Body of pancreas (tissue), 4 donors: ENCODE data around the gene GAS5. TPM values are rescaled to one million over a fixed set of nuclear protein-coding genes. Genes with fewer than 3 reads are reported as not detected.

Experiments
- ATAC-seq: fragments of 150-250 bp; one replicate; pipeline ENCODE4 v1.9.1; 2016
- DNase-seq, 4 donors: peaks; one replicate each; pipeline ENCODE4 v3.0.0-alpha.2; 2019
- H3K27ac ChIP-seq, 4 donors: fragments of 200-600 bp; sonication (generic); 1 replicate in 3 of 4; 2 replicates in 1 of 4; pipeline versions ENCODE4 v1.5.1 to v1.6.1; 2016 to 2019; ENCODE audit warnings: mild to moderate bottlenecking in 1 of 4, mixed read lengths in 1 of 4, moderate library complexity in 1 of 4
- H3K27me3 ChIP-seq, 2 donors: fragments of 200-600 bp; sonication (generic); one replicate each; pipeline ENCODE4 v1.6.0; 2016; ENCODE audit warnings: mild to moderate bottlenecking in 1 of 2
- H3K36me3 ChIP-seq, 2 donors: fragments of 200-600 bp; sonication (generic); replicated peaks in 1 of 2; 2 replicates each; pipeline ENCODE4 v1.5.1; 2016; ENCODE audit warnings: low read depth in 2 of 2; ENCODE audit not compliant: insufficient read depth in 1 of 2
- H3K4me1 ChIP-seq: fragments of 200-600 bp; sonication (generic); one replicate; pipeline ENCODE4 v1.6.0; 2016
- H3K4me3 ChIP-seq, 2 donors: fragments of 200-600 bp; sonication (generic); 1 replicate in 1 of 2; 2 replicates in 1 of 2; pipeline ENCODE4 v1.5.1; 2016 to 2019
- H3K9me3 ChIP-seq, 3 donors: fragments of 200-600 bp; sonication (generic); 1 replicate in 2 of 3; 2 replicates in 1 of 3; pipeline ENCODE4 v1.5.1; 2016
- CTCF ChIP-seq, 7 experiments: fragments of 450-650 bp in 4 of 7; fragments of 200-600 bp in 3 of 7; sonication (generic) in 3 of 7; IDR thresholded peaks; one replicate each; pipeline ENCODE4 v1.5.1; 2016 to 2019; ENCODE audit warnings: antibody characterized with exemption in 7 of 7
- POLR2A ChIP-seq, 3 donors: fragments of 450-650 bp; IDR thresholded peaks; one replicate each; pipeline ENCODE4 v1.6.1; 2016; ENCODE audit warnings: antibody characterized with exemption in 3 of 3, mild to moderate bottlenecking in 2 of 3
- WGBS, 2 donors: methylation state at CpG; one replicate each; pipeline ENCODE4 v1.1.5; 2017; 5-methylcytosine and 5-hydroxymethylcytosine counted together
- intact Hi-C: fragments of 100-400 bp; cut with DNase I; formaldehyde crosslinking; loops from one replicate; pipeline ENCODE4 v1.15.1; 2023
- total RNA-seq, 2 donors: library from RNA; depleted of rRNA; stranded (reverse); fragments of >200 nt; gene quantifications; one replicate each; pipeline ENCODE4 v1.1.0, GENCODE V29; 2016

GAS5 gene
- total RNA-seq, 2 donors from 2014 or later = 413 to 570 TPM

DNA sequence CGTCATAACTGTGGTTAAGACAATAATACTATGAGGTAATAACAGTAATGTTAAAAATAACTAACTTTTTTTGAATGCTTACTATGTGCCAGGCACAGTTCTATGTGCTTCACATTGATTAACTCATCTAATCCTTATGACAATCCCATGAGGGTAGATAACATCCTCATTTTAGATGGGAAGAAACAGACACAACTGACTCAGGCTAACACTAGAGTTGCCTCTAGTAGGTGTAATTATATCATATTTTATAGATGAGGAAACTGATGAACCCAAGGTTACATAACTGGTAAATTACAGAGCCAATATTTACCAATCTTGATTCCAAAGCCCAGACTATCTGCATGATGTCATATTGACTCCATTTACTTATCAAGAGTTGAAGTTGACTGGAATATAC lies 25.8 kb upstream of the GAS5 start:
- no peaks in the 10 kb centered on the region for H3K9me3 ChIP-seq
- no peak for DNase-seq
- H3K4me1 ChIP-seq = peaks cover 10% of the 10 kb centered on the region
- no peak overlapping the region for H3K4me3 ChIP-seq
- no peak for ATAC-seq
- no peak overlapping the region for H3K27ac ChIP-seq
- 92 to 94% methylated on average over 1 of the region's 1 CpG for WGBS, 2 donors
- intact Hi-C loops = no loop called here
- H3K36me3 ChIP-seq = no peaks in the 10 kb centered on the region
- H3K27me3 ChIP-seq = no peaks in the 10 kb centered on the region
- TF ChIP-seq CTCF (IDR thresholded peaks at IDR 0.05) = no peak
- no peak for TF ChIP-seq POLR2A (IDR thresholded peaks at IDR 0.05)

DNA sequence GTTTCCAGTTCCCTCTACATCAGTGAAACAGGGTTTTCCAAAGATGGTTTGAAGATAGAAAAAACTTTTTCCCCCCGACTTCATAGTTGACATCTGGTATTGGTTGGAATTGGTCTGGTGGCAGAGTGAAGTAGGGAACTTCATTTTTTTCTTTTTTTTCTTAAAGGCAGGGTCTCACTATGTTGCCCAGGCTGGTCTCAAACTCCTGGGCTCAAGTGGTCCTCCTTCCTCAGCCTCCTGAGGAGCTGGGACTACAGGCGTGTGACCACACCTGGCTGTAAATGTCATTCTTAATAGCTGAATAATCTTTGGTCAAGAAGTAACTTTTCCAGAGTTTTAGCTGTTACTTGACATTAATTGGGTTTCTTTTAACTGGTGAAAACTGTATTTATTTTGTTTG lies 22.1 kb upstream of the GAS5 start:
- Histone ChIP-seq H3K27ac (no peak overlapping the region), H3K36me3 (no peaks in the 10 kb centered on the region), H3K4me1 (no peaks in the 10 kb centered on the region), H3K4me3 (no peak overlapping the region), H3K9me3 (no peaks in the 10 kb centered on the region), H3K27me3 (no peaks in the 10 kb centered on the region)
- 96% methylated on average over 2 of the region's 2 CpGs for WGBS, 2 donors
- intact Hi-C loops = no loop called here
- TF ChIP-seq POLR2A (IDR thresholded peaks at IDR 0.05) (no peak), CTCF (IDR thresholded peaks at IDR 0.05) (no peak)
- no peak for DNase-seq
- ATAC-seq = no peak

DNA sequence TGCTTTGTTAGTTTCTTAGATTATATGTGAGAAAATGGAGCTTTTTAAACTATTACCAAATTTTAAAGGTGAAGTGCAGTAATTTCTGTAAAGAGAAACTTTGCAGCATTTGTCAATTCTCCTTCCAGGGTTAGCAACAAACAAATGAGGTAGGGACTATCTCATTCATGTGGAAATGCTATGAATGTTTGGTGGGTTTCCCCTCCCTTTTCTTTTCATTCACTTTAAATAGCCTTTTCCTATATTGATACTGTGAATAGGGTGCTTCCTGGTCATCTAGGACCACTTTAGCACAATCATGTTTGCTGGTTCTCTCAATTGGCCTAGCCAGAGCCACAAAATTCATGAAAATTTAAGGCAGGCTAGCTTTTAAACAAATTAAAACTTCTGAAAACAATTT lies 21.0 kb upstream of the GAS5 start:
- DNase-seq (no peak), ATAC-seq (no peak)
- intact Hi-C loops = no loop called here
- H3K4me3 ChIP-seq = no peak overlapping the region
- H3K9me3 ChIP-seq = no peaks in the 10 kb centered on the region
- no peaks in the 10 kb centered on the region for H3K4me1 ChIP-seq
- TF ChIP-seq CTCF (IDR thresholded peaks at IDR 0.05) (no peak), POLR2A (IDR thresholded peaks at IDR 0.05) (no peak)
- H3K27me3 ChIP-seq = no peaks in the 10 kb centered on the region
- no peak overlapping the region for H3K27ac ChIP-seq
- no peaks in the 10 kb centered on the region for H3K36me3 ChIP-seq

DNA sequence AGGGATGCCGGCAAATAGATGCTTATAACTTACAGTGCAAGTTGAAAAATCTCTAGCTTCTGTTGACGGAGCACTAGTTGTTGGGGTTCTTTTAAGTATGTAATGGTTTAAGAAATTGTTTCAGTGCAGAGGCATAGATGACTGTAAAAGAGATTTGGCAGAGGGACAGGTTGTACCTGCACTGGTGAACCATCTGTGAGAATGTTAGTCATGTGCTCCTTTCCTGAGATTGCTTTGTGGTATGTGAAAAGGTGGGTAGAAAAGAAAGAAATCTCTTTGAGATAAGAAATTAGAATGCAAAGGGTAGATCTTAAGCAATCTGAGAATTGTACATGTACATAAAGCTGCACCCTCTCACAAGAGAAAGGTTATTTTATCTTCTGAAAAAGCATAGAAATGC lies 19.8 kb upstream of the GAS5 start:
- DNase-seq (no peak), ATAC-seq (no peak)
- WGBS, 2 donors = 95 to 98% methylated on average over 2 of the region's 2 CpGs

More for the DNA sequence above, 19.8 kb upstream of the GAS5 start:
- no peaks in the 10 kb centered on the region for H3K4me1 ChIP-seq
- H3K27me3 ChIP-seq = no peaks in the 10 kb centered on the region
- no peaks in the 10 kb centered on the region for H3K9me3 ChIP-seq
- H3K4me3 ChIP-seq = no peak overlapping the region
- TF ChIP-seq POLR2A (IDR thresholded peaks at IDR 0.05) (no peak), CTCF (IDR thresholded peaks at IDR 0.05) (no peak)
- intact Hi-C loops = no loop called here
- H3K36me3 ChIP-seq = no peaks in the 10 kb centered on the region
- H3K27ac ChIP-seq = no peak overlapping the region
